GM10266 (cell line): ENCODE measurements around the gene GAGE13.
"Not testable (repeated sequence)": the region's sequence is repeated elsewhere in the genome, so short reads cannot be mapped to it uniquely, and the experiment has no call there.

Source experiments
- DNase-seq: peaks from one replicate; pipeline ENCODE4 v3.0.0; 2012; ENCODE audit errors: extremely low spot score
- TF ChIP-seq, protein P1 (sequence below): IDR thresholded peaks from 2 replicates; pipeline ENCODE4 v1.5.1; 2012; ENCODE audit warnings: mild to moderate bottlenecking, low read depth; ENCODE audit not compliant: control insufficient read depth, insufficient read depth; ENCODE audit errors: missing control alignments

Gene GAGE13

DNA sequence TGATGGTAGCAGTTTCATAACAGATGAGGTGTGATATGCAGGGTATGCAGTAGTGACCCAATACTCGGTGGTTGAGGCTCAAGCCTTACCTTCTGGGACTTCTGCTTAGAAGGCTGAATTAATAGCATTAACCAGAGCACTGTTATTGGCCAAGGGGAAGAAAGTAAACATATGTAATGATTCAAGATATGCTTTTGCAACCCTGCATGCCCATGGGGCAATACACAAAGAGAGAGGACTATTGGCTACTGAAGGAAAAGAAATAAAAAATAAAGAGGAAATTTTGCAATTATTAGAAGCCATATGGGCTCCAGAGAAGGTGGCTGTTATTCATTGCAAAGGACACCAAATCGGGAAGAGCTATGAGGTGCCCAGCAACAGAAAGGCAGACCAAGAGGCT is 19.2 kb upstream of the GAGE13 start:
- TF ChIP-seq, protein P1, sequence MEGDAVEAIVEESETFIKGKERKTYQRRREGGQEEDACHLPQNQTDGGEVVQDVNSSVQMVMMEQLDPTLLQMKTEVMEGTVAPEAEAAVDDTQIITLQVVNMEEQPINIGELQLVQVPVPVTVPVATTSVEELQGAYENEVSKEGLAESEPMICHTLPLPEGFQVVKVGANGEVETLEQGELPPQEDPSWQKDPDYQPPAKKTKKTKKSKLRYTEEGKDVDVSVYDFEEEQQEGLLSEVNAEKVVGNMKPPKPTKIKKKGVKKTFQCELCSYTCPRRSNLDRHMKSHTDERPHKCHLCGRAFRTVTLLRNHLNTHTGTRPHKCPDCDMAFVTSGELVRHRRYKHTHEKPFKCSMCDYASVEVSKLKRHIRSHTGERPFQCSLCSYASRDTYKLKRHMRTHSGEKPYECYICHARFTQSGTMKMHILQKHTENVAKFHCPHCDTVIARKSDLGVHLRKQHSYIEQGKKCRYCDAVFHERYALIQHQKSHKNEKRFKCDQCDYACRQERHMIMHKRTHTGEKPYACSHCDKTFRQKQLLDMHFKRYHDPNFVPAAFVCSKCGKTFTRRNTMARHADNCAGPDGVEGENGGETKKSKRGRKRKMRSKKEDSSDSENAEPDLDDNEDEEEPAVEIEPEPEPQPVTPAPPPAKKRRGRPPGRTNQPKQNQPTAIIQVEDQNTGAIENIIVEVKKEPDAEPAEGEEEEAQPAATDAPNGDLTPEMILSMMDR: no peak
- DNase-seq: no peak

DNA sequence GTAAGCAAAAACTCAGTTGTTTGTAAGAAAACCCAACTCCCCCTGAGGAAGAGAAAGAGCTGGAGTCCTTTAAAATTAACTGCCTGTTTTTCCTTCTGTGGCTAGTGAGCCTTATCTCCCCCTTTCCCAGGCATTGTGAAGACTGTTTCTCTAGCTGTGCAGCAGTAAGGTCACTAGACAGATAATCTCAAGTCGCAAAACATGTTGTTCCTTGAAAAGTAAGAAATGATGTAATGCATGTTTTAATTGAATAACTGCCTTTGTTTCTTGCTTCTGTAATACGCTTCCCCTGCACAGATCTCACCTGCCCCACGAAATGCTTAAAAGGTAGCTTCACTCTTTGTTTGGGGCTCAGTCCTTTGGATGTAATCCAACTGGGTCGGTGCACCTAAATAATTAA is 15.3 kb upstream of the GAGE13 start:
- DNase-seq: no peak
- TF ChIP-seq, protein P1: no peak

DNA sequence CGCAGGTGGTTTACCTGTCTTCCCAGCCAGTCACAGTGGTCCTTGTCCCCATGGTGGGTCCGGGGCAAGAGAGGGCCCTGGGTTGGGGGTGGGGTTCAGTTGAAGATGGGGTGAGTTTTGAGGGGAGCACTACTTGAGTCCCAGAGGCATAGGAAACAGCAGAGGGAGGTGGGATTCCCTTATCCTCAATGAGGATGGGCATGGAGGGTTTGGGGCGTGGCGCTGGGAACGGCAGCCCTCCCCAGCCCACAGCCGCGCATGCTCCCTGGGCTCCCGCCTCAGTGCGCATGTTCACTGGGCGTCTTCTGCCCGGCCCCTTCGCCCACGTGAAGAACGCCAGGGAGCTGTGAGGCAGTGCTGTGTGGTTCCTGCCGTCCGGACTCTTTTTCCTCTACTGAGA is 9.6 kb upstream of the GAGE13 start, which contains the start of gene GAGE12J:
GAGE12J (plus strand) TSS at position 301 of the 400 bp plus-strand sequence. CDS start 1,157 bp downstream, outside the sequence.
- DNase-seq: not testable (repeated sequence)

DNA sequence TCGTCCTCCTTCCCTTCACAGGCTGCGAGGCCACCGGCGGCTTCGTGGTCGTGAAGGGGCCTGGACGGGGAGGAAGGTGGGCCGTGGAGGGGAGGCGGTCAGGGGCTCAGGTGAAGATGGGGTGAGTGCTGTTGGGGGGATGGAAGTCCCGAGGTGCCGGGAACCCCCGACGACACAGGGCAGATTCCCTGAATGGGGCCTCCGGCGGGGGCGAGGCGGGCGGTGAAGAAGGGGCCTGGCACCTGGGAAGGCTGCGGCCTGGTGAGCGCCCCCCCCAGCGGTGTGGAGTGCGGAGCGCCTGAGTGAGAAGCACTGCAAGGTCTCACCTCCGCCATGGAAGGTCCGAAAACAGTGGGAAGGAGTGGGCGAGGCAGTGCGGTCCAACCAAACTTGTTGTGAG is 9.1 kb upstream of the GAGE13 start:
- not testable (repeated sequence) for DNase-seq

DNA sequence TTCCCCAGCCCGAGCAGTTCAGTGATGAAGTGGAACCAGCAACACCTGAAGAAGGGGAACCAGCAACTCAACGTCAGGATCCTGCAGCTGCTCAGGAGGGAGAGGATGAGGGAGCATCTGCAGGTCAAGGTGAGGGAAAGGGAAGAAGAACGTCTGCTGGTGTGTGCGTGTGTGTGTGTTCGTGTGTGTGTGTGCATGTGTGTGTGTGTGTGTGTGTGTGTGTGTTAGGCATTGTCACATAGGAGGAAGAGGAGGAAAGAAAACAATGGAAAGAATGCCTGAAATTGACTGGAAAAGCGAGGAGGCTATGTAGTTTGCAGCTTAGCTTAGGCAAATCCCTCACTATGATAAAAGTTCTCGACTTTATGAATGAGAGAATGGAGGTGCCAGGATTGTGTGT is 7.6 kb upstream of the GAGE13 start:
- DNase-seq: not testable (repeated sequence)

DNA sequence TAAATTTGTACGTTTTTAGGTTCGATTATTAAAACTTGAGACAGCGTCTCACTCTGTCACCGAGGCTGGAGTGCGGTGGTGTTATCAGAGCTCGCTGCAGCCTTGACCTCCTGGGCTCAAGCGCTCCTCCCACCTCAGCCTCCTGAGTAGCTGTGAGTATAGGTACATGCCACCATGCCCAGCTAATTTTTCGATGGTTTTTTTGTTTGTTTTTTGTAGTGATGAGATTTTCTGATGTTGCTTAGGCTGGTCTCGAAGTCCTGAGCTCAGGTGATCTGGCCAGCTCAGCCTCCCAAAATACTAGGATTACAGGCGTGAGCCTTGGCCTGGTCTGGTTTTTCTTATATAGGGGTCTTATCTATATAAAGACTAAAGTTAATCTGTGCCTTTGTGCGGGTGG is 961 bp upstream of the GAGE13 start:
- not testable (repeated sequence) for DNase-seq

DNA sequence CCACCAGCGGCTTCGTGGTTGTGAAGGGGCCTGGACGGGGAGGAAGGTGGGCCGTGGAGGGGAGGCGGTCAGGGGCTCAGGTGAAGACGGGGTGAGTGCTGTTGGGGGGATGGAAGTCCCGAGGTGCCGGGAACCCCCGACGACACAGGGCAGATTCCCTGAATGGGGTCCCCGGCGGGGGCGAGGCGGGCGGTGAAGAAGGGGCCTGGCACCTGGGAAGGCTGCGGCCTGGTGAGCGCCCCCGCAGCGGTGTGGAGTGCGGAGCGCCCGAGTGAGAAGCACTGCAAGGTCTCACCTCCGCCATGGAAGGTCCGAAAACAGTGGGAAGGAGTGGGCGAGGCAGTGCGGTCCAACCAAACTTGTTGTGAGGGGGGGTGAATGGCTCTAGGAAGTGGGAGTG is 459 bp downstream of the GAGE13 start:
- not testable (repeated sequence) for DNase-seq

DNA sequence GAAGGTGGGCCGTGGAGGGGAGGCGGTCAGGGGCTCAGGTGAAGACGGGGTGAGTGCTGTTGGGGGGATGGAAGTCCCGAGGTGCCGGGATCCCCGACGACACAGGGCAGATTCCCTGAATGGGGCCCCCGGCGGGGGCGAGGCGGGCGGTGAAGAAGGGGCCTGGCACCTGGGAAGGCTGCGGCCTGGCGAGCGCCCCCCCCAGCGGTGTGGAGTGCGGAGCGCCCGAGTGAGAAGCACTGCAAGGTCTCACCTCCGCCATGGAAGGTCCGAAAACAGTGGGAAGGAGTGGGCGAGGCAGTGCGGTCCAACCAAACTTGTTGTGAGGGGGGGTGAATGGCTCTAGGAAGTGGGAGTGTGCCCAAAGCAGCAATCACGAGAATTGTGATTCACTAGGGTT is 10.1 kb downstream of the GAGE13 start:
- not testable (repeated sequence) for DNase-seq

DNA sequence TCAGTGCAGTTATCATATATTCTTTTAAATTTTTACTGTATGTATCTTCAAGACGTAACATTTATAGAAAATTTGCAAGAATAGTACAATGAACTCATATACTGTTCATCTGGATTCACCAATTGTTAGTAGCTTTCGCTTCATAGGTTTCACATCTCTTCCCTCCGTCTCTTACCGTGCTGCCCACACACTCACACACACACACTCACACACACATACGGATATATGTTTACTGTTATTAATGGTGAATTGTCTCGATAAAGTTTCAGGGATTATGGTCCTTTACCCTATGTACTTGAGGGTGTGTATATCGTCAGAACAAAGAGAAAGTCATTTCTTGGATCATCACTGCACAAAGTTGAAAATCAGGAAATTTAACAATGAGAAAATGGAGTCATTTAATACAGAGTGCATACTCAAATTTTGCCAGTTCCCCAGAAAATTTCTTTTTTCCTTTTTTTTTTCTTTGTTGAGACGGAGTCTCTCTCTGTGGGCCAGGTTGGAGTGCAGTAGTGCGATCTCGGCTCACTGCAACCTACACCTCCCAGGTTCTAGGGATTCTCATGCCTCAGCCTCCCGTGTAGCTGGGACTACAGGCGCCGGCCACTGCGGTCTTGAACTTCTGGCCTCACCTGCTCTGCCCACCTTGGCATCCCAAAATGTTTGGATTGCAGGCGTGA is 13.3 kb downstream of the GAGE13 start:
- DNase-seq: not testable (repeated sequence)

DNA sequence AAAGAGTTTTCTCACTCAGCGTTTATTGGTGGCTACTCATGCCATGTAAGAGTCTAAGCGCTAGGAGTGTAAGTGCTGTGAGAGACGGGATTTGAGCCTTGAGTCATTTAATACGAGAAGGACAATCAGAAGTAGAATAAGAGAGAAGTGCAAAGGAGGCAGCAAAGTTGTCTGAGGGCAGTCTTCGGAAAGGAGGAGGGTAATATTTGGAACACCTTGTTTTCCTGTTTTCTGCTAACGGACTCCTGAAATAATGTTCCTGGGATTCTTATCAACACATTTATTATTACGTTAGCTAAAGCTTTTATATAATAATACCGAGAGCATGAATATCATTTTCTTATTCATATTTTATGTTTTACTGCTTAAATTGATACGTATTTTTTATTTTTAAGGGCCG is 14.0 kb downstream of the GAGE13 start:
- not testable (repeated sequence) for DNase-seq

DNA sequence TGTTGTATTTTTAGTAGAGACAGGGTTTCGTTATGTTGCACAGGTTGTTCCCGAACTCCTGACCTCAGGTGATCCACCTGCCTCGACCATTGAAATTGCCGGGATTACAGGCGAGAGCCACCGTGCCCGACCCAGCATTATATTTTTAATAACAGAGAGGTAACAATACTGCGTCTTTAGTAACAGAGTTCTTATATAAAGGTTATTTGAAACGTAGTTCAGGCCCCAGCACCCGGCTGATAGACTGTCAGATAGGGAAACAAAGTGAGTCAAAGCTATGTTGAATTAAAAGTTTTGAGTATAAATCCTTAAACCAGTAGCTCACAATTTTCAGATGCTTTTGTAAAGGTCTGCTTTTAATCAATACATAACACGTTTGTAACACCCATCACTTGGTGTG is 14.8 kb downstream of the GAGE13 start:
- not testable (repeated sequence) for DNase-seq
